Erythroblast (primary cell): ENCODE measurements around the gene TMEM164.

Experiments
- GATA1 ChIP-seq: IDR thresholded peaks from 2 replicates; pipeline ENCODE4 v1.6.1; 2011; ENCODE audit warnings: low read depth, mild to moderate bottlenecking, control low read depth, low read length, moderate library complexity
- POLR2A ChIP-seq: IDR thresholded peaks from 2 replicates; pipeline ENCODE4 v1.6.1; 2011; ENCODE audit warnings: mild to moderate bottlenecking, low read length

- TF ChIP-seq POLR2A, result no peak
- TF ChIP-seq GATA1, result no peak
These were observed 180.4 kb downstream of the TMEM164 start for GRCh38 chrX:110183314-110183713.
